Measurements from ENCODE around the gene RSPH6A. TPM values are rescaled to one million over a fixed set of nuclear protein-coding genes. Genes with fewer than 3 reads are reported as not detected.

The RSPH6A gene
- total and polyA plus RNA-seq, 2 of the 13 experiments (the other 11 are each of a cell fraction or from before 2014, with no cell fraction given) = 0.07 TPM; not detected in 1

GRCh38 chr19:45798995-45799517 lies 16.1 kb downstream of the RSPH6A start (continued):
- TF ChIP-seq, protein P1, sequence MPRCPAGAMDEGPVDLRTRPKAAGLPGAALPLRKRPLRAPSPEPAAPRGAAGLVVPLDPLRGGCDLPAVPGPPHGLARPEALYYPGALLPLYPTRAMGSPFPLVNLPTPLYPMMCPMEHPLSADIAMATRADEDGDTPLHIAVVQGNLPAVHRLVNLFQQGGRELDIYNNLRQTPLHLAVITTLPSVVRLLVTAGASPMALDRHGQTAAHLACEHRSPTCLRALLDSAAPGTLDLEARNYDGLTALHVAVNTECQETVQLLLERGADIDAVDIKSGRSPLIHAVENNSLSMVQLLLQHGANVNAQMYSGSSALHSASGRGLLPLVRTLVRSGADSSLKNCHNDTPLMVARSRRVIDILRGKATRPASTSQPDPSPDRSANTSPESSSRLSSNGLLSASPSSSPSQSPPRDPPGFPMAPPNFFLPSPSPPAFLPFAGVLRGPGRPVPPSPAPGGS (CRISPR knock-in tag; IDR thresholded peaks at IDR 0.05) = 0 out of 2 replicates have a peak, but pooled peaks have one; percentile 33
- TF ChIP-seq, protein P2, sequence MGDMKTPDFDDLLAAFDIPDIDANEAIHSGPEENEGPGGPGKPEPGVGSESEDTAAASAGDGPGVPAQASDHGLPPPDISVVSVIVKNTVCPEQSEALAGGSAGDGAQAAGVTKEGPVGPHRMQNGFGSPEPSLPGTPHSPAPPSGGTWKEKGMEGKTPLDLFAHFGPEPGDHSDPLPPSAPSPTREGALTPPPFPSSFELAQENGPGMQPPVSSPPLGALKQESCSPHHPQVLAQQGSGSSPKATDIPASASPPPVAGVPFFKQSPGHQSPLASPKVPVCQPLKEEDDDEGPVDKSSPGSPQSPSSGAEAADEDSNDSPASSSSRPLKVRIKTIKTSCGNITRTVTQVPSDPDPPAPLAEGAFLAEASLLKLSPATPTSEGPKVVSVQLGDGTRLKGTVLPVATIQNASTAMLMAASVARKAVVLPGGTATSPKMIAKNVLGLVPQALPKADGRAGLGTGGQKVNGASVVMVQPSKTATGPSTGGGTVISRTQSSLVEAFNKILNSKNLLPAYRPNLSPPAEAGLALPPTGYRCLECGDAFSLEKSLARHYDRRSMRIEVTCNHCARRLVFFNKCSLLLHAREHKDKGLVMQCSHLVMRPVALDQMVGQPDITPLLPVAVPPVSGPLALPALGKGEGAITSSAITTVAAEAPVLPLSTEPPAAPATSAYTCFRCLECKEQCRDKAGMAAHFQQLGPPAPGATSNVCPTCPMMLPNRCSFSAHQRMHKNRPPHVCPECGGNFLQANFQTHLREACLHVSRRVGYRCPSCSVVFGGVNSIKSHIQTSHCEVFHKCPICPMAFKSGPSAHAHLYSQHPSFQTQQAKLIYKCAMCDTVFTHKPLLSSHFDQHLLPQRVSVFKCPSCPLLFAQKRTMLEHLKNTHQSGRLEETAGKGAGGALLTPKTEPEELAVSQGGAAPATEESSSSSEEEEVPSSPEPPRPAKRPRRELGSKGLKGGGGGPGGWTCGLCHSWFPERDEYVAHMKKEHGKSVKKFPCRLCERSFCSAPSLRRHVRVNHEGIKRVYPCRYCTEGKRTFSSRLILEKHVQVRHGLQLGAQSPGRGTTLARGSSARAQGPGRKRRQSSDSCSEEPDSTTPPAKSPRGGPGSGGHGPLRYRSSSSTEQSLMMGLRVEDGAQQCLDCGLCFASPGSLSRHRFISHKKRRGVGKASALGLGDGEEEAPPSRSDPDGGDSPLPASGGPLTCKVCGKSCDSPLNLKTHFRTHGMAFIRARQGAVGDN (CRISPR knock-in tag; IDR thresholded peaks at IDR 0.05) = peak; percentile 43
- TF ChIP-seq MED1 (CRISPR knock-in tag; IDR thresholded peaks at IDR 0.05) = 0 out of 2 replicates have a peak, but pooled peaks have one; percentile 18
- TF ChIP-seq IRF2 (CRISPR knock-in tag; IDR thresholded peaks at IDR 0.05) = 0 out of 2 replicates have a peak, but pooled peaks have one; percentile 20
- TF ChIP-seq ZNF883 (CRISPR knock-in tag; IDR thresholded peaks at IDR 0.05; ENCODE audit: not compliant biosample characterization) = peak; percentile 30
- TF ChIP-seq ARID3A (IDR thresholded peaks at IDR 0.05; ENCODE audit: low read depth, low read length) = peak; percentile 30; the same call in 1 of the 2 replicates
- TF ChIP-seq SMC3 (IDR thresholded peaks at IDR 0.05; ENCODE audit: low read length) = peak; percentile 49; the same call in 1 of the 2 replicates
- peak; percentile 64 for TF ChIP-seq STAG1 (CRISPR knock-in tag; IDR thresholded peaks at IDR 0.05)
- peak; percentile 42; the same call in 1 of the 2 replicates for TF ChIP-seq ZNF121 (CRISPR knock-in tag; IDR thresholded peaks at IDR 0.05)
- TF ChIP-seq ARNT (IDR thresholded peaks at IDR 0.05) = no peak
- 0 out of 2 replicates have a peak, but pooled peaks have one; percentile 44 for TF ChIP-seq ZNF263 (CRISPR knock-in tag; IDR thresholded peaks at IDR 0.05)
- no peak for TF ChIP-seq ZNF24 (IDR thresholded peaks at IDR 0.05)
- peak; percentile 28; the same call in 1 of the 2 replicates for TF ChIP-seq SALL1 (CRISPR knock-in tag; IDR thresholded peaks at IDR 0.05)

Measured in HepG2 (cell line).